ENCODE results near the gene ERF.

The ERF gene

GRCh38 chr19:42235181-42235580 is 19.7 kb downstream of the ERF start:
- DNase-seq, result no peak

- no peak for DNase-seq
These were observed 20.6 kb downstream of the ERF start for GRCh38 chr19:42234364-42234763.

- no peak for DNase-seq
These were observed 21.1 kb downstream of the ERF start for GRCh38 chr19:42233678-42234292.

GRCh38 chr19:42233106-42233505 is 21.8 kb downstream of the ERF start:
- DNase-seq, result no peak

- no peak for DNase-seq
These were observed 22.5 kb downstream of the ERF start for GRCh38 chr19:42232435-42232834.

GRCh38 chr19:42230571-42230970 is 24.4 kb downstream of the ERF start:
- DNase-seq, result no peak

- no peak for DNase-seq
These were observed 25.0 kb downstream of the ERF start for GRCh38 chr19:42229855-42230351.

GRCh38 chr19:42229301-42229854 is 25.6 kb downstream of the ERF start:
- DNase-seq, result no peak

- no peak for DNase-seq
These were observed 26.3 kb downstream of the ERF start for GRCh38 chr19:42228641-42229040.

- no peak for DNase-seq
These were observed 28.0 kb downstream of the ERF start for GRCh38 chr19:42226886-42227285.

GRCh38 chr19:42225718-42226292 is 29.1 kb downstream of the ERF start:
- DNase-seq, result no peak

- no peak for DNase-seq
These were observed 29.8 kb downstream of the ERF start for GRCh38 chr19:42224940-42225717.

- DNase-seq, result no peak
These were observed 34.2 kb downstream of the ERF start for GRCh38 chr19:42220751-42221097.

GRCh38 chr19:42219812-42220750 is 34.8 kb downstream of the ERF start, which contains the start of gene ZNF526:
ZNF526 (plus strand) TSS chr19:42220312; CDS start chr19:42224404, 4,092 bp downstream.
- DNase-seq, result peak; percentile 97

GRCh38 chr19:42217520-42218437 is 37.1 kb downstream of the ERF start, which contains the start of gene DEDD2:
DEDD2 (minus strand) TSS chr19:42217677; CDS start chr19:42217007, 670 bp downstream.
- peak; percentile 100 for DNase-seq

- peak; percentile 39 for DNase-seq
These were observed 38.0 kb downstream of the ERF start for GRCh38 chr19:42216653-42217519.

GRCh38 chr19:42214810-42215485 is 40.0 kb downstream of the ERF start:
- no peak for DNase-seq

GRCh38 chr19:42212886-42213285 is 42.0 kb downstream of the ERF start:
- DNase-seq, result no peak

- no peak for DNase-seq
These were observed 46.3 kb downstream of the ERF start for GRCh38 chr19:42208612-42209011.
